ENCODE data around the gene B4GALNT4. TPM values are rescaled to one million over a fixed set of nuclear protein-coding genes. Genes with fewer than 3 reads are reported as not detected.
A peak's percentile ranks its signal among the peaks of the same experiment; 100 is the strongest.

The B4GALNT4 gene
- total and polyA plus RNA-seq, 2 of the 13 experiments (the other 11 are each of a cell fraction or from before 2014, with no cell fraction given), result 30.5 to 50.1 TPM

GRCh38 chr11:385594-386351 is 16.5 kb downstream of the B4GALNT4 start:
- Histone ChIP-seq H3K79me2 (ENCODE audit: insufficient read depth, low read length) (no peaks in the 10 kb centered on the region), H3K9me3 (ENCODE audit: low read length) (no peaks in the 10 kb centered on the region), H2AFZ (ENCODE audit: low read length) (no peak overlapping the region), H3K27me3 (ENCODE audit: control insufficient read depth in 1 of 2, insufficient read depth in 2 of 2, low read length in 2 of 2) (peaks cover 1 to 26% of the 10 kb centered on the region in 2 experiments; a peak in 3 of 5 replicates), H3K27ac (ENCODE audit: extremely low read length, insufficient read depth, low read length) (no peak overlapping the region), H4K20me1 (ENCODE audit: insufficient read depth, low read length) (no peaks in the 10 kb centered on the region), H3K4me1 (ENCODE audit: insufficient read depth, low read length) (peaks cover 12% of the 10 kb centered on the region), H3K36me3 (replicated peaks in 1 of 2; ENCODE audit: control insufficient read depth in 1 of 2, insufficient read depth in 2 of 2, low read length in 2 of 2) (no peaks in the 10 kb centered on the region), H3K9ac (ENCODE audit: insufficient read depth, low read depth, low read length) (no peak overlapping the region), H3K4me2 (ENCODE audit: low read depth, low read length) (no peak overlapping the region), H3K4me3 (replicated peaks in 1 of 3; ENCODE audit: insufficient read depth in 1 of 3, low read depth in 2 of 3, low read length in 3 of 3) (no peak overlapping the region)
- ChIA-PET POLR2A (interaction anchor here (1.0 kb wide), 1 partner anchor 17 kb away, joined by 3 read pairs; no protein-coding TSS in a partner anchor), CTCF (ENCODE audit: low intra/inter-chr PET ratio, low total read pairs) (no interaction called here)
- FAIRE-seq (no peak), ATAC-seq (no peak), DNase-seq (ENCODE audit: low spot score) (no peak)
- BruUV-seq (replicated peaks), result no TSS peak
- no peak for TF ChIP-seq ZNF318 (CRISPR knock-in tag; IDR thresholded peaks at IDR 0.05)
- TF ChIP-seq PAF1 (CRISPR knock-in tag; IDR thresholded peaks at IDR 0.05), result no peak
- peak; percentile 58; the same call in 1 of the 2 replicates for TF ChIP-seq HNRNPL (IDR thresholded peaks at IDR 0.05; ENCODE audit: low read depth, low read length)
- 61% methylated on average over 6 of the region's 19 CpGs for WGBS (ENCODE audit: low lambda C conversion rate)
- intact Hi-C loops (cut with micrococcal nuclease; ENCODE audit: unreplicated experiment), result no loop called here
- in situ Hi-C loops (cut with HindIII; ENCODE audit: extremely low pct_ligation_motif_present, low pct_unique_long_range_greater_than_20kb), result no loop called here
